Activated CD8-positive, alpha-beta memory T cell treated with anti-CD3 and anti-CD28 coated beads, Interleukin-2, amount 50 U/mL, for 1 hour (primary cell): Measurements from ENCODE around the gene ORAI3.

ENCODE experiments used
- DNase-seq: peaks from one replicate; pipeline ENCODE4 v3.0.0-alpha.2; 2020; ENCODE audit errors: extremely low read depth

ORAI3 gene

GRCh38 chr16:30948667-30949649 lies at the start of gene ORAI3:
ORAI3 (plus strand) TSS chr16:30949068; CDS start chr16:30949290, 222 bp downstream.
- no peak for DNase-seq

- DNase-seq = no peak
Observed at GRCh38 chr16:30899794-30900193, 49.1 kb upstream of the ORAI3 start.

- no peak for DNase-seq
Observed at GRCh38 chr16:30900588-30900987, 48.3 kb upstream of the ORAI3 start.

- DNase-seq = no peak
Observed at GRCh38 chr16:30901201-30902028, 47.5 kb upstream of the ORAI3 start.

GRCh38 chr16:30902029-30902972 lies 46.6 kb upstream of the ORAI3 start:
- no peak for DNase-seq

- DNase-seq = no peak
Observed at GRCh38 chr16:30903002-30903401, 45.9 kb upstream of the ORAI3 start.

- no peak for DNase-seq
Observed at GRCh38 chr16:30903596-30903995, 45.3 kb upstream of the ORAI3 start.

- no peak for DNase-seq
Observed at GRCh38 chr16:30904114-30904780, 44.6 kb upstream of the ORAI3 start.

GRCh38 chr16:30907064-30907463 lies 41.8 kb upstream of the ORAI3 start:
- DNase-seq = no peak

GRCh38 chr16:30910427-30911029 lies 38.3 kb upstream of the ORAI3 start:
- no peak for DNase-seq

GRCh38 chr16:30912794-30913412 lies 36.0 kb upstream of the ORAI3 start:
- no peak for DNase-seq

GRCh38 chr16:30914830-30915229 lies 34.0 kb upstream of the ORAI3 start:
- no peak for DNase-seq

GRCh38 chr16:30918614-30919013 lies 30.3 kb upstream of the ORAI3 start:
- DNase-seq = no peak

GRCh38 chr16:30920891-30921290 lies 28.0 kb upstream of the ORAI3 start:
- no peak for DNase-seq

- DNase-seq = no peak
Observed at GRCh38 chr16:30921459-30921747, 27.5 kb upstream of the ORAI3 start.

- DNase-seq = peak; percentile 65
Observed at GRCh38 chr16:30921748-30922419, 27.0 kb upstream of the ORAI3 start.

- DNase-seq = peak; percentile 99
Observed at GRCh38 chr16:30922420-30922959, 26.4 kb upstream of the ORAI3 start.

GRCh38 chr16:30922960-30923535 lies 25.8 kb upstream of the ORAI3 start:
- peak; percentile 84 for DNase-seq

GRCh38 chr16:30923554-30924075 lies 25.3 kb upstream of the ORAI3 start, which contains the start of gene FBXL19:
FBXL19 (plus strand) TSS chr16:30923572; CDS start chr16:30925755, 2,183 bp downstream.
- DNase-seq = no peak
